Fibroblast of skin of right quadriceps (primary cell): ENCODE data around the gene STAT2.
A peak's percentile ranks its signal among the peaks of the same experiment; 100 is the strongest.
"Not testable (repeated sequence)": the region's sequence is repeated elsewhere in the genome, so short reads cannot be mapped to it uniquely, and the experiment has no call there.

ENCODE experiments used
- DNase-seq: peaks from one replicate; pipeline ENCODE4 v3.0.0-alpha.2; 2013

Gene STAT2

GRCh38 chr12:56361487-56362129 is 1.7 kb upstream of the STAT2 start:
- DNase-seq, result no peak

GRCh38 chr12:56358836-56359532 is 923 bp downstream of the STAT2 start:
- peak; percentile 84 for DNase-seq

GRCh38 chr12:56351325-56351724 is 8.6 kb downstream of the STAT2 start:
- DNase-seq, result no peak

DNA sequence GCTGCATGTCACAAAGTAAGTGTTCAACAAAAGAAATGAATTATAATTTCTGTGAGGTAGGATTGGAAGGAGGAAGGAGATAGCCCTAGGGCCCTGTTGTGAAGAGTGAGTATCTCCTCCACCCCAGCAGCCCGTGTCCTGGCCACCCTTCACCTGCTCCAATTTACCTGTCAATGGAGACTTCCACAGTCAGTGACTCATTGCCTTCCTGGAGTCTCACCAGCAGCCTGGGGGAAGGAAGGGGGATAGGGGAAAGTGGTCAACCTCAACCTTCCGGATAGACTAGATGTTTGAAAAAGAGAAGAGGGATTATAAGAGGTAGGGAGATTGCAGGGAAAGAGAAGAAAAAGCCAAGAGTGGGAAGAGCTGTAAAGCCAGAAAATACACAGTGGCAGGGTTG is 9.2 kb downstream of the STAT2 start:
- DNase-seq, result no peak

GRCh38 chr12:56348776-56349175 is 11.1 kb downstream of the STAT2 start:
- DNase-seq, result no peak

DNA sequence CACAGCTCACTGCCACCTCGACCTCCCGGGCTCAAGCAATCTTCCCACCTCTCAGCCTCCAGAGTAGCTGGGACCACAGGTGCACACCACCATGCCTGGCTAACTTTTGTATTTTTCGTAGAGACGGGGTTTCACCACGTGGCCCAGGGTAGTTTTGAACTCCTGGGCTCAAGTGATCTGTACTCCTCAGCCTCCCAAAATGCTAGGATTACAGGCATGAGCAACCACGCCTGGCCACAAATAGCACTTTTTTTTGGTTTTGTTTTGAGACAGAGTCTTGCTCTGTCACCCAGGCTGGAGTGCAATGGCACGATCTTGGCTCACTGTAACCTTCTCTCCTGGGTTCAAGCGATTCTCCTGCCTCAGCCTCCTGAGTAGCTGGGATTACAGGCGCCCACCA is 12.7 kb downstream of the STAT2 start:
- not testable (repeated sequence) for DNase-seq

- no peak for DNase-seq
Measured at GRCh38 chr12:56346675-56347074, 13.2 kb downstream of the STAT2 start.

DNA sequence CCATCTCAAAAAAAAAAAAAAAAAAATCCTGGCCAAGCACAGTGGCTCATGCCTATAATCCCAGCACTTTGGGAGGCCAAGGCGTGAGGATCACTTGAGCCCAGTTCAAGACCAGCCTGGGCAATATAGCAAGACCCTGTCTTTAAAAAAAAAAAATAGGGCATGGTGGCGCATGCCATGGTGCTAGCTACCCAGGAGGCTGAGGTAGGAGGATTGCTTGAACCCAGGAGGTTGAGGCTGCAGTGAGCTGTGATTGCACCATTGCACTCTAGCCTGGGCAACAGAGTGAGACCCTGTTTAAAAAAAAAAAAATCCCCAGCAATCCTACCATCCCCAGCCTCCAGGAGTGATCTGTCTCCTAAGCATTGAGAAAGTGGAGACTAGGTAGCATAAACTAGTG is 17.6 kb downstream of the STAT2 start:
- not testable (repeated sequence) for DNase-seq

DNA sequence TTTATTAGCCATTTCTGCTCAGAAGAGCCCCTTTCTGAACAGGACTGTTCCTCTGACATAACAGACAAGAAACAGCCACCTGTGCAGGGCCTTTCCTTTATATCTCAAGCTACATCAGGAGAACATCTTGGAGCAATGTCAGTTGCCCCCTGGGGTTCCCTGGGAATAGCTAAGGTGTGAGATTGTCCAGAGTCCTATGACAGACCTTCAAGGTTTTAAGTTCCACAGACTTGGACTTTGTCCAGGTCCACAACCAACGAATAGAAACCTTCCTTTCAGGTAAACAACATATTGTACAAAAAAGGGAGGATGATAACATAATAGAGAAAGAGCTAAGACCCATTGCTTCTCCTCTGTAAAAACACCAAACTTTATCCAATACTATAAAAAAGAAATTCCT is 18.3 kb downstream of the STAT2 start:
- no peak for DNase-seq

GRCh38 chr12:56339158-56339422 is 20.8 kb downstream of the STAT2 start:
- no peak for DNase-seq

DNA sequence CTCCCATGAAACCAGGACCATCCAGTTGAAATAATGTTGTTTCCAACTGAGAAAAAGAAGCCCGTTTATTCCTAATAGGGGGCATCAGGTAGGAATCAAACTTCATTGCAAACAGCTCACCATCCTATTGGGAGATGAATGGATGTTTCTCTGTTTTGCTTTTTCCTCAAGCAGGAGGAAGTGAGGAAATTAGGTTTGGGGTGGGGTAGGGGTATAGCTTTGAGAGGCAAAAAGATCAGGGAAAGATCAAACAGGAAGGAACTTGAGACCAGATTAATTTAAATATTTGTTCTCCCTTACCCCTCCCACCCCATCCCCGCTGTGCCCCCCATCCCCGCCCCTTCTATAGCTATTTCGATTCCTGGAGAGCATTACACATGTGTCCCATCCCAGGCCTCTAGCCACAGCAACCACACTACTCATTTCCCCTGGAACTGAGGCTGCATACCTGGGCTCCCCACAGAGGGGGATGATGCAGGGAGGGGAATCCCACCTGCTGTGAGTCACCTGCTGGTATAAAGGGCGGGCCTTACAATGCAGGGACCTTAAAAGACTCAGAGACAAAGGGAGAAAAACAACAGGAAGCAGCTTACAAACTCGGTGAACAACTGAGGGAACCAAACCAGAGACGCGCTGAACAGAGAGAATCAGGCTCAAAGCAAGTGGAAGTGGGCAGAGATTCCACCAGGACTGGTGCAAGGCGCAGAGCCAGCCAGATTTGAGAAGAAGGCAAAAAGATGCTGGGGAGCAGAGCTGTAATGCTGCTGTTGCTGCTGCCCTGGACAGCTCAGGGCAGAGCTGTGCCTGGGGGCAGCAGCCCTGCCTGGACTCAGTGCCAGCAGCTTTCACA is 21.4 kb downstream of the STAT2 start, which contains the start of gene IL23A:
IL23A (plus strand) TSS at position 577 of the 850 bp plus-strand sequence; CDS start at position 738, 161 bp downstream.
- peak; percentile 17 for DNase-seq

- no peak for DNase-seq
Measured at GRCh38 chr12:56337753-56338251, 22.1 kb downstream of the STAT2 start.

- no peak for DNase-seq
Measured at GRCh38 chr12:56336361-56337167, 23.3 kb downstream of the STAT2 start.

- not testable (repeated sequence) for DNase-seq
Measured at GRCh38 chr12:56335527-56335926, 24.4 kb downstream of the STAT2 start.

DNA sequence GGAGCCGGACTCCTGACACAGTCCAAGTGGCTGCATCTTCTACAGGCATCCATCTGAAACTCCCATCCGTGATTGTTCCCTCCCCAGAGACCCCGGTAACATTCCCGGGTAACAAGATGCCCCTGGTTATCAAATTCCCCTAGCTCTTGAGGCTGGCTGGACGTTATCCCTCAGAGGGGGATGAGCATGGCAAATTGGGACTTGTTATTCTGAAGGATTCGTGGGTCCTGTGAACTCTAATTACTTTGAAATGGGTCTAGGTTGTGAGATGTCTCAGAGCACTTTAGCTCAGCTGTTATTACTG is 25.5 kb downstream of the STAT2 start:
- no peak for DNase-seq

DNA sequence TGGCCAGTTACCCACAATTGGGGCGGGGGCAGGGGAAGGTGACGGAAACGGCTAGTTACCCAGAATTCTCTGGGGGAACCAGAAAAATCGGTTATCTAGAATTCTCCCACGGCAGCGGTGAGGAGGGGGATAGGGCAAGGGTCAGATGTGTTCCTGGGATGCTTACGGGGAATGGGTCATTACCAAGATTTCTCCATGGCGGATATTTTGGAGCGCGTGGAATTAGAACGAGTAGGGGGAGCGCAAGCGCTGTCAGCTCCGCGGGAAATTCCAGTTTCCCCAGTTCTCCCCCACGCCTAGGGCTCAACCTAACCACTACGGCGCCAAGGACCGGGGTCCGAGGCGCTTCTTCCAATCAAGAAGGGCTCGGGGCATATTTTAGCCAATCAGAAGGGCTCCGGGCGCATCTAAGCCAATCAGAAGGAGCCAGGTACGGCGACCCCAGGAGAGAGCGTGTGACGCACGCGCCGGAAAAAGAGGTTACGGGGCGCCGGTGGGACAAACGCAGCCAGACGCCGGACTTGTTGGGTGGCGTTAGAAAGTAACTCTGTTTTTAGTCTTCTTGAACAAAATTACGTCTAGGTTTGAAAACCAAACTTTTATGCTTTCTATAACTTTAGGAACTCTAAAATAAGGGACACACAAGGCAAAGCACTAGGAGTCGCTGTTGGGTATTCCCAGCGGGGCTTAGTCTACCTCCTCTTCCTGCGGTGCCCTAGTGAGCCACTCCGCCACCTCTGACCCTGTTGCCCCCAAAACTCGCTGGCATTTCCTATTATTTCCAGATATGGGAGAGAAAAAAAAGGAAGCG is 26.0 kb downstream of the STAT2 start, which contains the start of gene PAN2:
PAN2 (minus strand) TSS at position 322 of the 811 bp plus-strand sequence. CDS start 906 bp downstream, outside the sequence.
- peak; percentile 99 for DNase-seq

GRCh38 chr12:56333197-56333678 is 26.7 kb downstream of the STAT2 start:
- DNase-seq, result no peak

DNA sequence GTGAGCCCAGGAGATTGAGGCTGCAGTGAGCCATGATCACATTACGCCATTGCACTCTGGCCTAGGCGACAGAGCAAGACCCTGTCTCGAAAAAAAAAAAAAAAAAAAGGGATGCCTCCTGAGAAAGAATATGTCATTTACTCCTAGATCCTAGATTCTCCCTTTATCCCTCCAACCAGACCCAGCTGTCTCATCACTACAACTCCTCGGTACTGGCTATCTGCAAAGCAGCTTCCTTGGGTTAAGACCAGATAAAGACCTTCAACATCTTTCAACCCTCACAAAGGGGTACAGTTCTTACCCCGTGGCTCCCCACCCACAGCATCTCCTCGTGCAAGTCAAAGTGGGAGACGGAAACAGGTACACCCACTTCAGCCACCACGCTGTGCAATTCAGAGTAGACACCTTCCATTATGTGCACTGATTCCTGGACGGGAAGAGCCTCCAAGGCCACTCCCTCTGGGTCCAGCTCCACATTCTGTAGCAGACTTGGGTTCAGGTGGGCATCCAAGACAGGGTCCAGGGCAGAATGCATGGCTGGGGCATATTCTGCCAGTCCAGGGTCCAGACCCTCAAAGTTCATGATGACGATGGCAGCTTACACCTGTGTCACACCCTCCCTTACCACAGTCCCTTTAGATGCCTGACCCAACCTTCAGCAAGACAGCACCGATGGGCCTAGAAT is 27.3 kb downstream of the STAT2 start:
- no peak for DNase-seq

- no peak for DNase-seq
Measured at GRCh38 chr12:56330936-56331490, 28.9 kb downstream of the STAT2 start.

GRCh38 chr12:56326533-56326932 is 33.4 kb downstream of the STAT2 start:
- no peak for DNase-seq

- DNase-seq, result no peak
Measured at GRCh38 chr12:56326126-56326525, 33.8 kb downstream of the STAT2 start.
